Upper lobe of left lung (tissue), 4 donors: ENCODE measurements around the gene TBC1D23.
"Not testable (repeated sequence)": the region's sequence is repeated elsewhere in the genome, so short reads cannot be mapped to it uniquely, and the experiment has no call there.

Experiments
- CTCF ChIP-seq, 6 experiments: fragments of 450-650 bp in 4 of 6; fragments of 200-600 bp in 2 of 6; sonication (generic) in 2 of 6; IDR thresholded peaks; one replicate each; pipeline ENCODE4 v1.5.1; 2016 to 2019; ENCODE audit warnings: antibody characterized with exemption in 6 of 6
- EP300 ChIP-seq, 4 donors: sonication (generic); formaldehyde crosslinking; IDR thresholded peaks; one replicate each; pipeline ENCODE4 v1.5.1; 2017; ENCODE audit warnings: antibody characterized with exemption in 4 of 4, control low read depth in 2 of 4
- POLR2AphosphoS5 ChIP-seq, 2 donors: sonication (generic); formaldehyde crosslinking; IDR thresholded peaks; one replicate each; pipeline ENCODE4 v1.5.1; 2017; ENCODE audit warnings: antibody characterized with exemption in 2 of 2

DNA sequence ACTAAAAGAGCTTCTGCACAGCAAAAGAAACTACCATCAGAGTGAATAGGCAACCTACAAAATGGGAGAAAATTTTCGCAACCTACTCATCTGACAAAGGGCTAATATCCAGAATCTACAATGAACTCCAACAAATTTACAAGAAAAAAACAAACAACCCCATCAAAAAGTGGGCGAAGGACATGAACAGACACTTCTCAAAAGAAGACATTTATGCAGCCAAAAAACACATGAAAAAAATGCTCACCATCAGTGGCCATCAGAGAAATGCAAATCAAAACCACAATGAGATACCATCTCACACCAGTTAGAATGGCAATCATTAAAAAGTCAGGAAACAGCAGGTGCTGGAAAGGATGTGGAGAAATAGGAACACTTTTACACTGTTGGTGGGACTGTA lies 91.0 kb downstream of the TBC1D23 start:
- not testable (repeated sequence) for TF ChIP-seq POLR2AphosphoS5, CTCF, EP300 (IDR thresholded peaks at IDR 0.05)
